Upper lobe of right lung (tissue), 1 donor: ENCODE data around the gene PDPR. TPM values are rescaled to one million over a fixed set of nuclear protein-coding genes. Genes with fewer than 3 reads are reported as not detected.
"Not testable (repeated sequence)": the region's sequence is repeated elsewhere in the genome, so short reads cannot be mapped to it uniquely, and the experiment has no call there.

Experiments
- ATAC-seq: fragments of 200-7000 bp; cut with Tn5 transposase; one replicate; pipeline ENCODE4 v1.9.1; 2020; ENCODE audit warnings: mild to moderate bottlenecking, moderate library complexity
- DNase-seq: peaks from one replicate; pipeline ENCODE4 v3.0.0-alpha.2; 2020
- H3K27ac ChIP-seq: fragments of 200-600 bp; one replicate; pipeline ENCODE4 v1.8.0; 2022
- H3K27me3 ChIP-seq: fragments of 200-600 bp; one replicate; pipeline ENCODE4 v1.8.0; 2022; ENCODE audit warnings: mild to moderate bottlenecking
- H3K36me3 ChIP-seq: fragments of 200-600 bp; one replicate; pipeline ENCODE4 v1.8.0; 2022
- H3K4me1 ChIP-seq: fragments of 200-600 bp; one replicate; pipeline ENCODE4 v1.8.0; 2022
- H3K4me3 ChIP-seq: fragments of 200-600 bp; one replicate; pipeline ENCODE4 v1.8.0; 2022; ENCODE audit warnings: mild to moderate bottlenecking
- H3K9me3 ChIP-seq: fragments of 200-600 bp; one replicate; pipeline ENCODE4 v1.8.0; 2022
- intact Hi-C: fragments of 100-400 bp; cut with DNase I; formaldehyde crosslinking; loops from one replicate; pipeline ENCODE4 v1.11.0; 2022
- total RNA-seq: library from RNA; stranded (reverse); fragmentation: NEBNext Ultra II Directional; extraction: Animal tissue kit (Norgen Biotek cat#: 25700); gene quantifications from one replicate; pipeline ENCODE4 v1.2.1, GENCODE V29; 2021
- donor health status: DM: no; HTN: yes; CAD: no; lungs with severe emphysema.

The PDPR gene
- total RNA-seq, 1 donor from 2014 or later: 20.3 TPM

GRCh38 chr16:70190574-70190973 lies 76.4 kb downstream of the PDPR start:
- H3K4me3 ChIP-seq, ATAC-seq, H3K27ac ChIP-seq, H3K4me1 ChIP-seq, intact Hi-C loops, DNase-seq, H3K9me3 ChIP-seq, H3K36me3 ChIP-seq, H3K27me3 ChIP-seq: not testable (repeated sequence)

GRCh38 chr16:70196683-70197300 lies 82.7 kb downstream of the PDPR start:
- H3K36me3 ChIP-seq, H3K9me3 ChIP-seq, H3K4me3 ChIP-seq, H3K27ac ChIP-seq, H3K27me3 ChIP-seq, intact Hi-C loops, H3K4me1 ChIP-seq, DNase-seq: not testable (repeated sequence)
- ATAC-seq: peak; percentile 67

GRCh38 chr16:70197611-70198010 lies 83.5 kb downstream of the PDPR start:
- H3K27me3 ChIP-seq, intact Hi-C loops, H3K4me3 ChIP-seq, H3K9me3 ChIP-seq, H3K27ac ChIP-seq, H3K4me1 ChIP-seq, DNase-seq, H3K36me3 ChIP-seq: not testable (repeated sequence)
- peak; percentile 23 for ATAC-seq

GRCh38 chr16:70198230-70198629 lies 84.1 kb downstream of the PDPR start:
- H3K27me3 ChIP-seq, H3K36me3 ChIP-seq, H3K9me3 ChIP-seq, ATAC-seq, H3K4me1 ChIP-seq, H3K4me3 ChIP-seq, intact Hi-C loops, DNase-seq, H3K27ac ChIP-seq: not testable (repeated sequence)

GRCh38 chr16:70198666-70199065 lies 84.5 kb downstream of the PDPR start:
- H3K9me3 ChIP-seq, intact Hi-C loops, H3K4me3 ChIP-seq, H3K36me3 ChIP-seq, DNase-seq, H3K4me1 ChIP-seq, H3K27me3 ChIP-seq, H3K27ac ChIP-seq, ATAC-seq: not testable (repeated sequence)

GRCh38 chr16:70199170-70199569 lies 85.0 kb downstream of the PDPR start:
- H3K4me1 ChIP-seq, H3K4me3 ChIP-seq, ATAC-seq, H3K27ac ChIP-seq, H3K9me3 ChIP-seq, H3K27me3 ChIP-seq, DNase-seq, H3K36me3 ChIP-seq, intact Hi-C loops: not testable (repeated sequence)

GRCh38 chr16:70200063-70200462 lies 85.9 kb downstream of the PDPR start:
- H3K9me3 ChIP-seq, H3K27ac ChIP-seq, intact Hi-C loops, ATAC-seq, H3K27me3 ChIP-seq, H3K36me3 ChIP-seq, H3K4me1 ChIP-seq, DNase-seq, H3K4me3 ChIP-seq: not testable (repeated sequence)

- H3K36me3 ChIP-seq, ATAC-seq, H3K4me3 ChIP-seq, H3K9me3 ChIP-seq, H3K27ac ChIP-seq, intact Hi-C loops, DNase-seq, H3K4me1 ChIP-seq, H3K27me3 ChIP-seq: not testable (repeated sequence)
Measured at GRCh38 chr16:70203508-70203907, 89.4 kb downstream of the PDPR start.

GRCh38 chr16:70204010-70204409 lies 89.9 kb downstream of the PDPR start:
- H3K27me3 ChIP-seq, H3K36me3 ChIP-seq, H3K4me1 ChIP-seq, DNase-seq, H3K4me3 ChIP-seq, H3K9me3 ChIP-seq, ATAC-seq, intact Hi-C loops, H3K27ac ChIP-seq: not testable (repeated sequence)

GRCh38 chr16:70204668-70205405 lies 90.7 kb downstream of the PDPR start:
- H3K4me3 ChIP-seq, intact Hi-C loops, H3K27me3 ChIP-seq, H3K4me1 ChIP-seq, H3K27ac ChIP-seq, H3K9me3 ChIP-seq, H3K36me3 ChIP-seq, DNase-seq, ATAC-seq: not testable (repeated sequence)

- ATAC-seq, intact Hi-C loops, H3K27me3 ChIP-seq, DNase-seq, H3K36me3 ChIP-seq, H3K9me3 ChIP-seq, H3K4me1 ChIP-seq, H3K27ac ChIP-seq, H3K4me3 ChIP-seq: not testable (repeated sequence)
Measured at GRCh38 chr16:70206382-70206781, 92.2 kb downstream of the PDPR start.

Other genes starting within 250 kb of the PDPR start
- 2.0 TPM for gene CLEC18A, start 163.0 kb upstream of the PDPR start, total RNA-seq
- gene CLEC18C, start 59.5 kb downstream of the PDPR start, total RNA-seq: not detected
- gene EXOSC6, start 137.6 kb downstream of the PDPR start, total RNA-seq: 22.1 TPM
- gene AARS1, start 175.2 kb downstream of the PDPR start, total RNA-seq: 113 TPM
- 27.6 TPM for gene DDX19B, start 184.9 kb downstream of the PDPR start, total RNA-seq
- 33.0 TPM for gene DDX19A, start 232.6 kb downstream of the PDPR start, total RNA-seq